Measurements from ENCODE around the gene FAM227A.

- TF ChIP-seq CTCF (IDR thresholded peaks at IDR 0.05) (no peak), ZFX (IDR thresholded peaks at IDR 0.05; ENCODE audit: borderline replicate concordance) (no peak)
Observed at GRCh38 chr22:38631724-38632123, 24.5 kb downstream of the FAM227A start.

Data from 22Rv1 (cell line).